ENCODE results near the gene SCUBE2. TPM values are rescaled to one million over a fixed set of nuclear protein-coding genes. Genes with fewer than 3 reads are reported as not detected.
"Not testable (repeated sequence)": the region's sequence is repeated elsewhere in the genome, so short reads cannot be mapped to it uniquely, and the experiment has no call there.

Gene SCUBE2
- total and polyA plus RNA-seq, 8 donors: 1.7 to 37.1 (median 21.8) TPM

DNA sequence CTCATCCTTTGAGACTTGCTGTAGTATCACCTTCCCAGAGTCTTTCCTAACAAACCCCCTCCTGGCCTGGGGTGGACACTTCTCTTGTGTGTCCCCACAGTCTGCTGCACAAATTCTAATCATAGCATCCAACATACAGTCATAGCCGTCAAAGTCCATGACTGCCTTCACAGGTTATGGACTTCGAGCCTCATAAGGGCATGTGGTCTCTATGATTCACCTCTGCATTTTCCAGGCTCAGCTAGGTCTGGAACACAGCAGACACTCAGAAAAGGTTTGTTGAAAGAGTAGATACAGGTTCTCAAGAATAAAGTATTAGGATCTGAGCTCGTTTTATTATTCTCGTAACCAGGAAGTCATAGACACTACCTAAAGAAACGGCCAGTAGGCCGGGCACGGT is 13.2 kb upstream of the SCUBE2 start:
- intact Hi-C loops (cut with DNase I; ENCODE audit: low total_unique reads): no loop called here
- Histone ChIP-seq H3K4me1 (peaks cover 6 to 13% (median 7%) of the 10 kb centered on the region in 4 donors), H3K4me3 (no peak overlapping the region), H3K36me3 (no peaks in the 10 kb centered on the region), H3K27me3 (no peaks in the 10 kb centered on the region), H3K9me3 (no peaks in the 10 kb centered on the region), H3K27ac (no peak overlapping the region)
- DNase-seq: no peak
- 91 to 98% (median 94%) methylated on average over 7 of the region's 7 CpGs for WGBS, 5 donors
- TF ChIP-seq POLR2AphosphoS5 (IDR thresholded peaks at IDR 0.05): no peak
- TF ChIP-seq, protein P1, sequence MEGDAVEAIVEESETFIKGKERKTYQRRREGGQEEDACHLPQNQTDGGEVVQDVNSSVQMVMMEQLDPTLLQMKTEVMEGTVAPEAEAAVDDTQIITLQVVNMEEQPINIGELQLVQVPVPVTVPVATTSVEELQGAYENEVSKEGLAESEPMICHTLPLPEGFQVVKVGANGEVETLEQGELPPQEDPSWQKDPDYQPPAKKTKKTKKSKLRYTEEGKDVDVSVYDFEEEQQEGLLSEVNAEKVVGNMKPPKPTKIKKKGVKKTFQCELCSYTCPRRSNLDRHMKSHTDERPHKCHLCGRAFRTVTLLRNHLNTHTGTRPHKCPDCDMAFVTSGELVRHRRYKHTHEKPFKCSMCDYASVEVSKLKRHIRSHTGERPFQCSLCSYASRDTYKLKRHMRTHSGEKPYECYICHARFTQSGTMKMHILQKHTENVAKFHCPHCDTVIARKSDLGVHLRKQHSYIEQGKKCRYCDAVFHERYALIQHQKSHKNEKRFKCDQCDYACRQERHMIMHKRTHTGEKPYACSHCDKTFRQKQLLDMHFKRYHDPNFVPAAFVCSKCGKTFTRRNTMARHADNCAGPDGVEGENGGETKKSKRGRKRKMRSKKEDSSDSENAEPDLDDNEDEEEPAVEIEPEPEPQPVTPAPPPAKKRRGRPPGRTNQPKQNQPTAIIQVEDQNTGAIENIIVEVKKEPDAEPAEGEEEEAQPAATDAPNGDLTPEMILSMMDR (IDR thresholded peaks at IDR 0.05): no peak
- no peak for TF ChIP-seq EP300 (IDR thresholded peaks at IDR 0.05)
- TF ChIP-seq POLR2A (IDR thresholded peaks at IDR 0.05): no peak

DNA sequence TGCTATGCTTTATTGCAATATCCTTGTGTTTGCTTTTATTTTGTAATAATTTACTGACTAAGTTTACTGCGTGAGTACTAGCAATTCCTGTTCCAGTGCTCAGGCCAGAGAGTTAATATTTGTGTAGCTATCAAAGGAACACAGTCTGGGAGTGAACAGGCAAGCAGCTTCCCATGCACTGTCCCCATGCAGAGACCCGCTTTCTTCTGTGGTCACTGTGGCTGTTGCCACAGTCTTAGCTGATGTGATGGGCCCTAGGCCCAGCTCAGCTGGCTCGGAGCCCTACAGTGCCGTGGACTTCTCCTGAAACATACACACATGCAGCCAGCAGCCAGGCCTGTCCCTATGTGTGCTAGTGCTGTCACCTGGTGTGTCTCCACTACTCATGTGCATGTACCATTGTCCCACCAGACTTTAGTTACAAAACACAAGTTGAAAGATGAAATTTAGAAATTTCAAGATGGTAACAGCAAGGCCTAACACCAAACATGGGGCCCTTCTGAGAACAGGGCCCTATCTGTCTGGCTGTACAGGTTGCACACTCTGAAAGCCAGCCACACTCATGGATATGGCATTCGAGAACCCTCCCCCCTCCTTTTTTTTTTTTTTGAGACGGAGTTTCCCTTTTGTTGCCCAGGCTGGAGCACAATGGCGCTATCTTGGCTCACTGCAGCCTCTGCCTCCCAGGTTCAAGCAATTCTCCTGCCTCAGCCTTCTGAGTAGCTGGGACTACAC is 12.3 kb upstream of the SCUBE2 start:
- WGBS, 5 donors: 40 to 66% (median 58%) methylated on average over 7 of the region's 7 CpGs
- Histone ChIP-seq H3K27me3 (no peaks in the 10 kb centered on the region), H3K27ac (peak overlapping the region; percentile 0 to 52 (median 47)), H3K9me3 (no peaks in the 10 kb centered on the region), H3K4me1 (peaks cover 6 to 13% (median 7%) of the 10 kb centered on the region in 4 donors), H3K36me3 (no peaks in the 10 kb centered on the region), H3K4me3 (no peak overlapping the region)
- peak; percentile 21 to 77 for DNase-seq
- TF ChIP-seq EP300 (IDR thresholded peaks at IDR 0.05) (no peak), POLR2AphosphoS5 (IDR thresholded peaks at IDR 0.05) (peak in 1 of 3 donors; percentile 7)
- TF ChIP-seq, protein P1 (IDR thresholded peaks at IDR 0.05): no peak
- intact Hi-C loops (cut with DNase I; ENCODE audit: low total_unique reads): no loop called here

DNA sequence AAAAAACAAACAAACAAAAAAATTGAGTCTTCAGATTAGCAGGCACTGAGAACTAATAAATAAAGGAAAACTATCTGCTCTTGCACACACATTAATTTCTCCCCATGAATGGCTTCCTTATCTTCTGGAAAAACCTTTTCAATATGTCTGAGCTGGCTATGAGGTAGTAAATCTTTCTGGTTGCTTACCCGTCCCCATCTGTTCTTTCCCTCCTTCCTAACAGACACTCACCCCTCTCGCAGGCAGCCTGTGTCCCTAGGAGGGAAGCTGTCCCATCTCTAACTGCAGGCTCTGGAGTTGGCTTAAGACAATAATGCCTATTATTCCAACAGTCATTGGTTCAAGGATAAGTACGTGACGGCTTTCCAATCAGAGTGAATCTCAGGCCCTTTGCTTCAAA is 8.2 kb upstream of the SCUBE2 start:
- H3K9me3 ChIP-seq: no peaks in the 10 kb centered on the region
- DNase-seq: no peak
- no peak overlapping the region for H3K27ac ChIP-seq
- peaks cover 6 to 13% (median 7%) of the 10 kb centered on the region in 4 donors for H3K4me1 ChIP-seq
- H3K36me3 ChIP-seq: no peaks in the 10 kb centered on the region
- intact Hi-C loops (cut with DNase I; ENCODE audit: low total_unique reads): no loop called here
- WGBS, 5 donors: 70 to 93% (median 88%) methylated on average over 4 of the region's 4 CpGs
- H3K27me3 ChIP-seq: no peaks in the 10 kb centered on the region
- H3K4me3 ChIP-seq: no peak overlapping the region
- TF ChIP-seq POLR2A (IDR thresholded peaks at IDR 0.05): no peak
- no peak for TF ChIP-seq EP300 (IDR thresholded peaks at IDR 0.05)
- TF ChIP-seq POLR2AphosphoS5 (IDR thresholded peaks at IDR 0.05): no peak
- TF ChIP-seq, protein P1 (IDR thresholded peaks at IDR 0.05): no peak

DNA sequence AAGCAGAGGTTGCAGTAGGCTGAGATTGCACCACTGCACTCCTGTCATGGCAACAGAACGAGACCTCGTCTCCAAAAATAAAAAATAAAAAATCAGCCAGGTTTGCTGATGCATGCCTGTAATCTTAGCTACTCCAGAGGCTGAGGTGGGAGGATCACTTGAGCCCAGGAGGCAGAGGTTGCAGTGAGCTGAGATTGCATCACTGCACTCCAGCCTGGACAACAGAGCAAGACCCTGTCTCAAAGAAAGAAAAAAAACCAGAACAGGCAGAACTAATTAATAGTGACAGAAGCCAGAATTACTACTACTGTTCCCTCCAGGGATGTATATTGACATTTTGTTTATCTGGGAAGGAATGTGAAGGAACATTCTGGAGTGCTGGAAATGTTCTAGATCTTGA is 7.1 kb upstream of the SCUBE2 start:
- intact Hi-C loops (cut with DNase I; ENCODE audit: low total_unique reads); H3K9me3 ChIP-seq; H3K4me3 ChIP-seq; H3K36me3 ChIP-seq; H3K27ac ChIP-seq; H3K27me3 ChIP-seq; H3K4me1 ChIP-seq; DNase-seq: not testable (repeated sequence)
- 65 to 98% (median 91%) methylated on average over 2 of the region's 2 CpGs for WGBS, 5 donors

DNA sequence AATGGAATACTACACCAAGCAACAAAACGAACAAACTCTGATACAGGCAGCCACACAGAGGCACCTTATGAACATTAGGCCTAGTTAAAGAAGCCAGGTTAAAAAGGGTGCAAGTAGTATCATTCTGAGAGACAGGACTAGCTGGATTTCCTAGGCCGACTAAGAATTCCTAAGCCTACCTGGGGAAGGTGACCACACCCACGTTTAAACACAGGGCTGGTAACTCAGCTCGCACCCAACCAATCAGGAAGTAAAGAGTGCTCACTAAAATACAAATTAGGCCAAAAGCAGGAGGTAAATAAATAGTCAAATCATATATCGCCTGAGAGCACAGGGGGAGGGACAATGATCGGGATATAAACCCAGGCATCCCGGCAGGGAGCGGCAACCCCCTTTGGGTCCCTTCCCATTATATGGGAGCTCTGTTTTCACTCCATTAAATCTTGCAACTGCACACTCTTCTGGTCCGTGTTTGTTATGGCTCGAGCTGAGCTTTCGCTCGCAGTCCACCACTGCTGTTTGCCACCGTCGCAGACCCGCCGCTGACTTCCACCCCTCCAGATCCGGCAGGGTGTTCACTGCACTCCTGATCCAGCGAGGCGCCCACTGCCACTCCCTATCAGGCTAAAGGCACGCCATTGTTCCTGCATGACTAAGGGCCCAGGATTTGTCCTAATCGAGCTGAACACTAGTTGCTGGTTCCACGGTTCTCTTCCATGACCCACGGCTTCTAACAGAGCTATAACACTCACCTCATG is 6.0 kb upstream of the SCUBE2 start:
- H3K9me3 ChIP-seq; DNase-seq; H3K27me3 ChIP-seq; H3K4me3 ChIP-seq; H3K27ac ChIP-seq; H3K36me3 ChIP-seq; intact Hi-C loops (cut with DNase I; ENCODE audit: low total_unique reads): not testable (repeated sequence)
- H3K4me1 ChIP-seq: peaks cover 5 to 11% (median 7%) of the 10 kb centered on the region in 4 donors
- 74 to 88% (median 81%) methylated on average over 23 of the region's 23 CpGs for WGBS, 5 donors
